Right lobe of liver (tissue), 6 donors: ENCODE results near the gene TLE3. TPM values are rescaled to one million over a fixed set of nuclear protein-coding genes. Genes with fewer than 3 reads are reported as not detected.

Source experiments
- ATAC-seq, 4 donors: fragments of 200-7000 bp; cut with Tn5 transposase; one replicate each; pipeline ENCODE4 v1.9.1; 2020; ENCODE audit warnings: mild to moderate bottlenecking in 4 of 4, moderate library complexity in 4 of 4
- DNase-seq, 3 donors: peaks; one replicate each; pipeline ENCODE4 v3.0.0-alpha.2; 2020
- H3K27ac ChIP-seq, 3 donors: fragments of 200-600 bp; one replicate each; pipeline ENCODE4 v1.8.0; 2022
- H3K27me3 ChIP-seq, 2 donors: fragments of 200-600 bp; one replicate each; pipeline ENCODE4 v1.8.0; 2022
- H3K36me3 ChIP-seq, 4 donors: fragments of 200-600 bp; sonication (generic) in 1 of 4; one replicate each; pipeline versions ENCODE4 v1.5.1 to v1.8.0; 2017 to 2022; ENCODE audit warnings: control low read depth in 1 of 4
- H3K4me1 ChIP-seq, 4 donors: fragments of 200-600 bp; sonication (generic) in 1 of 4; one replicate each; pipeline versions ENCODE4 v1.5.1 to v1.8.0; 2017 to 2022; ENCODE audit warnings: control low read depth in 1 of 4
- H3K4me3 ChIP-seq, 3 donors: fragments of 200-600 bp; one replicate each; pipeline ENCODE4 v1.8.0; 2022
- H3K9me3 ChIP-seq, 4 donors: fragments of 200-600 bp; sonication (generic) in 1 of 4; one replicate each; pipeline versions ENCODE4 v1.5.1 to v1.8.0; 2017 to 2022; ENCODE audit warnings: control low read depth in 1 of 4
- POLR2A ChIP-seq: fragments of 450-650 bp; IDR thresholded peaks from one replicate; pipeline ENCODE4 v1.6.1; 2017; ENCODE audit warnings: antibody characterized with exemption, mild to moderate bottlenecking
- WGBS: methylation state at CpG from one replicate; pipeline ENCODE4 v1.1.6; 2018; ENCODE audit warnings: low coverage, low lambda C conversion rate; ENCODE audit not compliant: insufficient coverage; ENCODE audit errors: missing lambda C conversion rate; 5-methylcytosine and 5-hydroxymethylcytosine counted together
- intact Hi-C, 2 donors: fragments of 100-400 bp; cut with DNase I; formaldehyde crosslinking; loops; one replicate each; pipeline versions ENCODE4 v1.11.2 to v1.14.1; 2022
- total RNA-seq, 6 experiments: library from RNA; depleted of rRNA in 2 of 6; stranded (reverse); fragments of >200 nt in 2 of 6; fragmentation: NEBNext Ultra II Directional in 3 of 6; extraction: Animal tissue kit (Norgen Biotek cat#: 25700) in 3 of 6; gene quantifications; one replicate each; pipeline versions ENCODE4 v1.1.0 to v1.2.4, GENCODE V29; 2016 to 2023
- TF ChIP-seq, protein P1 (sequence below), 4 donors: fragments of 200-600 bp in 3 of 4; fragments of 450-650 bp in 1 of 4; IDR thresholded peaks; one replicate each; pipeline versions ENCODE4 v1.5.1 to v1.8.0; 2016 to 2022; ENCODE audit warnings: antibody characterized with exemption in 4 of 4, mild to moderate bottlenecking in 2 of 4
- donor health status: DM: no; HTN: yes; CAD: no.
- donor health status: DM: no; HTN: no; CAD: no.
- donor health status: DM: no; HTN: no; CAD: no.
- donor health status: DM: no; HTN: yes; CAD: no.
- donor health status: DM: no; HTN: yes; CAD: no.

The TLE3 gene
- total RNA-seq, 6 experiments from 2014 or later, result 8.9 to 38.2 (median 21.2) TPM

DNA sequence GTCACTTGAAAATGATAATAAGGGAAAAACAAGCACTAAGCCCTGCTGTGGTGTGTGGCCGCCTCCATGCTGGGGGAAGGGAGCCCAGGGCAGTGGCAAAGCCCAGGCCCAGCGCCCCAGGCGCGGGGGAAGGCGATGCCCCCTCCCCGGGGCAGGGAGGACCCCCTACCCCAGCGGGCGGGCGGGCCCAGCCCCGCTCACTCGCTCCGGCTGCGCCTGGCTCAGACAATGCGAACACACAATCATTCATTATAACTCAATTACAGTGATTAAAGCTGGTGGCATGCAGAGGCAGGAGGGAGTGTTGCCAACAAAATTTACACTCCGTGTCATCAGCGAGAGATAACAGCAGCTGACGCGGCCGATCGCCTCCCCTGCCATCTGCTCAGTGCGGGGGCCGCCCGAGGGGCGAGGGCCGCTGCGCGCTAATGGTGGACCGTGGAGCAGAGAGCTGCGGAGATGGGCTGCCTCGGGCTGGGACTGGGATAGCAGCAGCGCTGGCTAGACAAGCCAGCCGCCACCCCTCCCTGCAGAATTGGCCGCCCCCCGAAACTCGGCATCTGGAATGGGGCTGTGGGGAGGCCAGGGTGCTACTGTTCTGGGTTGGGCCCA is 64.1 kb downstream of the TLE3 start:
- H3K27me3 ChIP-seq, result no peaks in the 10 kb centered on the region
- H3K4me1 ChIP-seq, result no peaks in the 10 kb centered on the region
- no peak for DNase-seq
- no peaks in the 10 kb centered on the region for H3K9me3 ChIP-seq
- intact Hi-C loops, result no loop called here
- WGBS, result 27% methylated on average over 6 of the region's 35 CpGs
- no peak for ATAC-seq
- H3K4me3 ChIP-seq, result no peak overlapping the region
- H3K36me3 ChIP-seq, result no peaks in the 10 kb centered on the region
- no peak for TF ChIP-seq POLR2A
- TF ChIP-seq, protein P1, sequence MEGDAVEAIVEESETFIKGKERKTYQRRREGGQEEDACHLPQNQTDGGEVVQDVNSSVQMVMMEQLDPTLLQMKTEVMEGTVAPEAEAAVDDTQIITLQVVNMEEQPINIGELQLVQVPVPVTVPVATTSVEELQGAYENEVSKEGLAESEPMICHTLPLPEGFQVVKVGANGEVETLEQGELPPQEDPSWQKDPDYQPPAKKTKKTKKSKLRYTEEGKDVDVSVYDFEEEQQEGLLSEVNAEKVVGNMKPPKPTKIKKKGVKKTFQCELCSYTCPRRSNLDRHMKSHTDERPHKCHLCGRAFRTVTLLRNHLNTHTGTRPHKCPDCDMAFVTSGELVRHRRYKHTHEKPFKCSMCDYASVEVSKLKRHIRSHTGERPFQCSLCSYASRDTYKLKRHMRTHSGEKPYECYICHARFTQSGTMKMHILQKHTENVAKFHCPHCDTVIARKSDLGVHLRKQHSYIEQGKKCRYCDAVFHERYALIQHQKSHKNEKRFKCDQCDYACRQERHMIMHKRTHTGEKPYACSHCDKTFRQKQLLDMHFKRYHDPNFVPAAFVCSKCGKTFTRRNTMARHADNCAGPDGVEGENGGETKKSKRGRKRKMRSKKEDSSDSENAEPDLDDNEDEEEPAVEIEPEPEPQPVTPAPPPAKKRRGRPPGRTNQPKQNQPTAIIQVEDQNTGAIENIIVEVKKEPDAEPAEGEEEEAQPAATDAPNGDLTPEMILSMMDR (IDR thresholded peaks at IDR 0.05), result no peak
- no peak overlapping the region for H3K27ac ChIP-seq

DNA sequence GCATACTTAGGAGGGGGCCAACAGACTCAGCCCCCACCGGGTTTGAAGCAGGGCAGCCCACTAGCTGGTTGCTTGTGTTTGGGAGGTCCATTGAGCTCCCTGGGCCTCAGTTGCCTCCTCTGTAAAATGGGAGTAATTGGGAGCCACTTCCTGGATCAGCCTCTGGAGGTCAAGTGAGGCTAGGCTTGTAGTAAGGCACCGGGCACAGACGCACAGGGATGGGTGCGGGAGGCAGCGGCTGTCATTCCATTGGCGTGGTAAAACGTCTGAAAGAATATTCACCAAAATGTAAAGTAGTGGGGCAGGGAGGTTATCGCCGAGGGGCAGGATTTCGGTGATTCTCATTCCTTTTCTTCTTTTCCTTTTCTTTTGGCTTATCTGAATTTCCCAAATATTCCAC is 64.6 kb downstream of the TLE3 start:
- no peaks in the 10 kb centered on the region for H3K27me3 ChIP-seq
- no peaks in the 10 kb centered on the region for H3K4me1 ChIP-seq
- no peak overlapping the region for H3K4me3 ChIP-seq
- ATAC-seq (no peak), DNase-seq (no peak)
- no peak for TF ChIP-seq POLR2A
- TF ChIP-seq, protein P1 (IDR thresholded peaks at IDR 0.05), result no peak
- 48% methylated on average over 10 of the region's 10 CpGs for WGBS
- H3K9me3 ChIP-seq, result no peaks in the 10 kb centered on the region
- intact Hi-C loops, result no loop called here
- no peak overlapping the region for H3K27ac ChIP-seq
- no peaks in the 10 kb centered on the region for H3K36me3 ChIP-seq

DNA sequence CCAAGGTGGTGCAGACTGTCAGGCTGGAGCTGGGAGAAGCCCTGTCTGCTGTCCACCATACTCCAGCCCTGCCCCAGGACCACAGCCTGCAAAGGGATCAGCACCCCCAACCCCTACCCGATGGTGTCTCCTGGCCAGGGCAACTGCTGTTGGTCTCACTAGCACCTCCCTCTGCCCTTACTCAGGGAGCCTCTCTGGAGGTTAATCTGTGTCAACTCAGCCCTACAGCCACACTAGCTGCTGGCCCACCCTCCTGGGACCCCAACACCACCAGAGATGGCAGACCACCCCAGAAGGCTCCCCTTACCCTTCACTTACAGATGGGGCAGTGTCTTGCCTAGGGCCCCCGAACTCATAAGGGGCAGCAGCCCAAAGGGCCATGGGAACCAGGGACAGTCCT is 65.2 kb downstream of the TLE3 start:
- no peaks in the 10 kb centered on the region for H3K36me3 ChIP-seq
- intact Hi-C loops, result no loop called here
- no peaks in the 10 kb centered on the region for H3K9me3 ChIP-seq
- H3K27ac ChIP-seq, result no peak overlapping the region
- no peaks in the 10 kb centered on the region for H3K27me3 ChIP-seq
- TF ChIP-seq, protein P1 (IDR thresholded peaks at IDR 0.05), result no peak
- H3K4me1 ChIP-seq, result no peaks in the 10 kb centered on the region
- no peak for ATAC-seq
- 60% methylated on average over 1 of the region's 2 CpGs for WGBS
- no peak for DNase-seq
- no peak overlapping the region for H3K4me3 ChIP-seq

DNA sequence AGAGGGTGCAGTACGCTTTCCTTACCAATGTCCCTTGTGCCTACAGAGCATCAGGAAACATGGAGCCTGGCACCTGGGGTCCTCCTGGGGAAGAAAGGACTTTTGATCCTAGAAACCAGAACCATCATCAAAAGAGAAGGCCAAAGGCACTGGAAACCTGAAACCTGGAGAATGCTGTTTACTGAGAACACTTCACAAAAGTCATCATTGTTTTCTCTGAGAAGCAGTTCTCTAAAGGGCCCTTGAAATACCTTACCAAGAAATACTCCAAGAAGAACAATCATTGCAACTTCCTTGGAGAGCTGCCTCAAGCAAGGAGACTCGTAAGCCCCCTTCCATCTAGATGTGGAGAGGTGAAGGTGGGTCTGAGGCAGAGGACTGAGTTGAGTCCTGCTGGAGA is 66.0 kb downstream of the TLE3 start:
- no peak overlapping the region for H3K4me3 ChIP-seq
- intact Hi-C loops, result no loop called here

More for the DNA sequence above, 66.0 kb downstream of the TLE3 start:
- Histone ChIP-seq H3K4me1 (no peaks in the 10 kb centered on the region), H3K27me3 (no peaks in the 10 kb centered on the region), H3K36me3 (no peaks in the 10 kb centered on the region), H3K9me3 (no peaks in the 10 kb centered on the region), H3K27ac (no peak overlapping the region)
- no peak for ATAC-seq
- TF ChIP-seq, protein P1 (IDR thresholded peaks at IDR 0.05), result no peak
- TF ChIP-seq POLR2A, result no peak
- DNase-seq, result no peak
- WGBS, result 100% methylated on average over 1 of the region's 2 CpGs
